ENCODE measurements around the gene PRKG1.

- TF ChIP-seq CTCF (conservative IDR thresholded peaks at IDR 0.05 in 1 of 2, IDR thresholded peaks at IDR 0.05 in 1 of 2; ENCODE audit: extremely low read depth in 1 of 2, insufficient read depth in 1 of 2, low read depth in 1 of 2, low read length in 2 of 2) (no peak), EZH2 (IDR thresholded peaks at IDR 0.05; ENCODE audit: borderline replicate concordance, low read length) (no peak)
Measured at GRCh38 chr10:51881213-51881612, 806.9 kb downstream of the PRKG1 start.
